K562 (cell line): ENCODE data around the gene DLK1. TPM values are rescaled to one million over a fixed set of nuclear protein-coding genes. Genes with fewer than 3 reads are reported as not detected.

Experiments used
- ATAC-seq: fragments of 200-7000 bp; cut with Tn5 transposase; 3 replicates; pipeline ENCODE4 v1.9.1; 2020; ENCODE audit warnings: moderate library complexity
- BruUV-seq: library from RNA; stranded (reverse); fragments of 400-500 nt; replicated peaks from 2 replicates; lab custom pipeline; 2021; lab: Mats Ljungman, UMichigan
- CTCF ChIA-PET: fragments of 300-600 bp; formaldehyde crosslinking; extraction: SDS; loops from one replicate; lab custom pipeline; 2021; ENCODE audit warnings: low intra/inter-chr PET ratio; lab: Yijun Ruan, JAX
- POLR2A ChIA-PET: fragments of 300-600, 350-650 bp; sonication (Branson Sonifier 250); formaldehyde crosslinking; extraction: SDS; loops from one replicate; lab custom pipeline; 2021; ENCODE audit warnings: antibody characterized with exemption, inconsistent platforms; lab: Yijun Ruan, JAX
- DNase-seq, 4 experiments: peaks; one replicate each; pipeline versions ENCODE4 v3.0.0 to v3.0.0-alpha.2; 2011 to 2018; ENCODE audit warnings: low spot score in 3 of 4, mixed read lengths in 3 of 4; ENCODE audit errors: extremely low read depth in 1 of 4
- FAIRE-seq: peaks from 2 replicates; lab custom pipeline; 2011; peaks lifted over from hg19 to GRCh38; lab: Jason Lieb, UNC
- H2AFZ ChIP-seq: 2 replicates; pipeline ENCODE4 v1.6.0; 2011; ENCODE audit warnings: low read depth, low read length, control low read depth, inconsistent platforms
- H3K27ac ChIP-seq: fragments of 200-600 bp; 3 replicates; pipeline ENCODE4 v1.8.0; 2011; ENCODE audit warnings: low read depth, mild to moderate bottlenecking, control low read depth, inconsistent platforms, low read length, moderate library complexity, mixed read lengths; ENCODE audit errors: extremely low read depth
- H3K27me3 ChIP-seq, 2 experiments: fragments of 300-600 bp in 1 of 2; 2 replicates in 1 of 2; 3 replicates in 1 of 2; pipeline versions ENCODE4 v1.6.0 to v1.8.0; 2011; ENCODE audit warnings: inconsistent platforms in 2 of 2, low read length in 2 of 2, mild to moderate bottlenecking in 1 of 2, mixed read lengths in 1 of 2, moderate library complexity in 1 of 2; ENCODE audit not compliant: control insufficient read depth in 2 of 2, insufficient read depth in 2 of 2
- H3K36me3 ChIP-seq: fragments of 300-600 bp; 3 replicates; pipeline ENCODE4 v1.8.0; 2011; ENCODE audit warnings: mild to moderate bottlenecking, low read length, inconsistent platforms; ENCODE audit not compliant: control insufficient read depth, insufficient read depth
- H3K4me1 ChIP-seq, 2 experiments: fragments of 200-600 bp in 1 of 2; replicated peaks in 1 of 2; 2 replicates in 1 of 2; 3 replicates in 1 of 2; pipeline versions ENCODE4 v1.5.1 to v1.8.0; 2011; ENCODE audit warnings: inconsistent platforms in 2 of 2, low read length in 2 of 2, mild to moderate bottlenecking in 1 of 2, mixed read lengths in 1 of 2, moderate library complexity in 1 of 2; ENCODE audit not compliant: control insufficient read depth in 2 of 2, insufficient read depth in 2 of 2
- H3K4me2 ChIP-seq: 2 replicates; pipeline ENCODE4 v1.6.1; 2011; ENCODE audit warnings: low read length, control low read depth, inconsistent platforms, mixed read lengths; ENCODE audit not compliant: insufficient read depth
- H3K4me3 ChIP-seq: fragments of 200-600 bp; sonication (generic), shearing (Covaris generic); 2 replicates; pipeline ENCODE4 v1.5.1; 2016; ENCODE audit warnings: control low read depth, inconsistent platforms
- H3K79me2 ChIP-seq: fragments of 200-600 bp; 3 replicates; pipeline ENCODE4 v1.8.0; 2011; ENCODE audit warnings: low read length, inconsistent platforms; ENCODE audit not compliant: control insufficient read depth, insufficient read depth
- H3K9ac ChIP-seq, 2 experiments: 2 replicates each; pipeline versions ENCODE4 v1.6.0 to v1.6.1; 2011; ENCODE audit warnings: low read depth in 2 of 2, low read length in 2 of 2, control low read depth in 1 of 2, inconsistent platforms in 1 of 2, mild to moderate bottlenecking in 1 of 2, mixed read lengths in 1 of 2; ENCODE audit not compliant: insufficient read depth in 1 of 2
- H3K9me1 ChIP-seq: one replicate; pipeline ENCODE4 v1.6.0; 2011; ENCODE audit warnings: inconsistent platforms, mild to moderate bottlenecking, low read length, moderate library complexity; ENCODE audit not compliant: control insufficient read depth, insufficient read depth
- H3K9me3 ChIP-seq: replicated peaks from 2 replicates; pipeline ENCODE4 v1.5.1; 2011; ENCODE audit warnings: low read depth, low read length, inconsistent platforms; ENCODE audit not compliant: control insufficient read depth, insufficient read depth
- H4K20me1 ChIP-seq: replicated peaks from 2 replicates; pipeline ENCODE4 v1.6.1; 2011; ENCODE audit warnings: low read length, inconsistent platforms, mixed read lengths; ENCODE audit not compliant: control insufficient read depth, insufficient read depth
- DDX20 ChIP-seq: fragments of 450-650 bp; IDR thresholded peaks from 2 replicates; pipeline ENCODE4 v1.6.1; 2016; ENCODE audit warnings: missing genetic modification characterization, low read depth, mild to moderate bottlenecking, missing compliant biosample characterization, moderate library complexity
- GABPA ChIP-seq: fragments of 200-800 bp; sonication (Bioruptor generic); conservative IDR thresholded peaks from 2 replicates; pipeline ENCODE4 v1.6.1; 2016; ENCODE audit warnings: low read depth, missing genetic modification characterization, missing compliant biosample characterization
- LCOR ChIP-seq: sonication (generic); formaldehyde crosslinking; IDR thresholded peaks from 2 replicates; pipeline ENCODE4 v1.8.0; 2022; ENCODE audit warnings: mild to moderate bottlenecking, missing genetic modification reagents
- ZFPM2 ChIP-seq: fragments of 250-450 bp; sonication (Bioruptor Pico); IDR thresholded peaks from 2 replicates; pipeline ENCODE4 v1.5.1; 2022; ENCODE audit warnings: mild to moderate bottlenecking
- ZSCAN32 ChIP-seq: fragments of 450-650 bp; formaldehyde crosslinking; IDR thresholded peaks from 2 replicates; pipeline ENCODE4 v1.4.0; 2020; ENCODE audit warnings: mild to moderate bottlenecking, moderate library complexity
- WGBS: fragments of 100-300 bp; shearing (Covaris generic); methylation state at CpG from one replicate; pipeline ENCODE4 v1.1.6; 2016; ENCODE audit warnings: low coverage, mixed read lengths; ENCODE audit not compliant: insufficient coverage; ENCODE audit errors: missing lambda C conversion rate; 5-methylcytosine and 5-hydroxymethylcytosine counted together
- in situ Hi-C: fragments of 300-500 bp; cut with MboI; formaldehyde crosslinking; loops from 4 replicates; pipeline ENCODE4 v1.15.0; 2018; ENCODE audit warnings: inconsistent platforms, mixed read lengths
- intact Hi-C: fragments of 100-400 bp; cut with micrococcal nuclease; formaldehyde crosslinking; loops from 2 replicates; pipeline ENCODE4 v1.14.2; 2022
- polyA plus RNA-seq, 8 experiments: library from polyadenylated mRNA; depleted of rRNA in 4 of 8; stranded (reverse) in 5 of 8; unstranded in 3 of 8; fragments of >200 nt; fragmentation: Nextera tagmentation in 2 of 8; fragmentation: Illumina TruSeq in 1 of 8; extraction: Ambion mirVana in 2 of 8; extraction: Trizol in 1 of 8; gene quantifications; 2 replicates each; pipeline versions ENCODE4 v1.2.1 to v1.2.3, GENCODE V29; 2011 to 2014; ENCODE audit warnings: inconsistent platforms in 1 of 8, missing spikeins in 1 of 8
- total RNA-seq, 7 experiments: library from RNA; depleted of rRNA in 6 of 7; stranded (reverse); fragments of >200 nt in 6 of 7; fragmentation: Illumina TruSeq in 2 of 7; extraction: Trizol in 2 of 7; gene quantifications; 2 replicates each; pipeline versions ENCODE4 v1.2.1 to v1.2.3, GENCODE V29; 2011 to 2021; ENCODE audit warnings: low replicate concordance in 1 of 7
- TF ChIP-seq, protein P1 (sequence below): sonication (generic); formaldehyde crosslinking; IDR thresholded peaks from 2 replicates; pipeline ENCODE4 v1.8.1; 2023; ENCODE audit warnings: mild to moderate bottlenecking, missing genetic modification reagents
- TF ChIP-seq, protein P2 (sequence below): fragments of 250-450 bp; sonication (Bioruptor Pico); IDR thresholded peaks from 2 replicates; pipeline ENCODE4 v1.4.0; 2020; ENCODE audit warnings: borderline replicate concordance
- TF ChIP-seq, protein P3 (sequence below): fragments of 250-450 bp; sonication (Bioruptor Pico); IDR thresholded peaks from 2 replicates; pipeline ENCODE4 v1.9.0; 2021; ENCODE audit warnings: mild to moderate bottlenecking
- TF ChIP-seq, protein P4 (sequence below), 3 experiments: fragments of 200-800 bp in 1 of 3; fragments of 250-450 bp in 1 of 3; fragments of 450-650 bp in 1 of 3; sonication (Bioruptor Pico) in 1 of 3; sonication (Bioruptor generic) in 1 of 3; formaldehyde crosslinking in 1 of 3; IDR thresholded peaks; 2 replicates each; pipeline versions ENCODE4 v1.6.1 to v1.8.0; 2016 to 2022; ENCODE audit warnings: mild to moderate bottlenecking in 2 of 3, missing genetic modification characterization in 2 of 3, missing compliant biosample characterization in 1 of 3, moderate library complexity in 1 of 3

The DLK1 gene
- total and polyA plus RNA-seq, 9 of the 15 experiments (the other 6 are each of a cell fraction or from before 2014, with no cell fraction given): 4.4 to 97.2 (median 15.3) TPM

DNA sequence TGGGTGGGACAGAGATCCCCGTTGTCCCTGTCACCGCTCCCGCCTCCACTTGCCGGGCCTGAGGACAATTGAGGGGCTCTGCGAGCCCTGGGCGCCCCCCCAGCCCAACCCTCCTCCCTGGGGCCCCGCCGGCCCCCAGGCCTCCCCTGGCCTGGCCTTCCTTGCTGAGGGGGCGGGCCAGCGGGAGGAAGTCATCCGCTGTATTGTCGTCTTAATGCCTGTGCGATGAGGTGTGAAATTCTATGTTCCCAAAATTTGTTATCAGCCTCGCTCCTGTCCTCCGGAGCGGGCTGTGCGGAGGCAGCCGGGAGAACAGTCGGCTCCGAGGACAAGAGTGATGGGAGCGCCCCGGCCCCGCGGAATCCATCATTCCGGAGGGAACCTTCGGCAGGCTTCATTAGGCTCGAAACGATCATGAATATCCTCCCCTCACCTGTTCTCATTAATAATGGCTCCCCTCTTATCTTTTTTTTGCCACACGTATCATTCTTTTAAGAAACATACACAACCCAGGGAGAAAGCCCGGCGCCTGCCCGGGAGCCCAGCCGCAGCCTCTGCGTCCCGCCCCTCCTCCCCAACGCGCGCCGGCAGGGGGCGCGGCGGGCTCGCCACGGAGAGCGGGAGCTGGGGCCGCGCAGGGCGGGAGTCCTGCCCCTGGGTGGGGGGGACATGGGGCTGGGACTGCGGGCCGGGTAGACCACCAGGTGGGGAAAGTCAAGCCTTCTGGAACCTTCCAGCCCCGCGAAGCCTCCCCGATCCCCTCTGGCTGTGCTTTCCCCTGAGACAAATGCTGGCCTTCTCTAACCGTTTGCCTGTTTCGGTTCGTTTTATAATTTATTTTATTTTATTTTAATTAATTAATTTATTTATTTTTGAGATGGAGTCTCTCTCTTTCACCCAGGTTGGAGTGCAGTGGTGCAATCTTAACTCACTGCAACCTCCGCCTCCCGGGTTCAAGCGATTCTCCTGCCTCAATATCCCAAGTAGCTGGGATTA lies 17.1 kb upstream of the DLK1 start:
- H3K79me2 ChIP-seq: no peaks in the 10 kb centered on the region
- no TSS peak for BruUV-seq
- no peak overlapping the region for H3K4me3 ChIP-seq
- DNase-seq: no peak
- no peak overlapping the region for H3K4me2 ChIP-seq
- H3K27me3 ChIP-seq: no peaks in the 10 kb centered on the region
- intact Hi-C loops (no loop called here), in situ Hi-C loops (no loop called here)
- H2AFZ ChIP-seq: no peak overlapping the region
- POLR2A ChIA-PET: no interaction called here
- H3K9me1 ChIP-seq: no peaks in the 10 kb centered on the region
- H3K9ac ChIP-seq: no peak overlapping the region
- no peak for FAIRE-seq
- peaks cover 0 to 57% of the 10 kb centered on the region in 2 experiments; a peak in 2 of 5 replicates for H3K4me1 ChIP-seq
- CTCF ChIA-PET: no interaction called here
- no peak overlapping the region for H3K27ac ChIP-seq
- no peak for ATAC-seq
- H3K9me3 ChIP-seq: no peaks in the 10 kb centered on the region
- H3K36me3 ChIP-seq: no peaks in the 10 kb centered on the region
- no peaks in the 10 kb centered on the region for H4K20me1 ChIP-seq
- WGBS: 96% methylated on average over 12 of the region's 59 CpGs
- TF ChIP-seq GABPA (tag): no peak
- TF ChIP-seq, protein P1, sequence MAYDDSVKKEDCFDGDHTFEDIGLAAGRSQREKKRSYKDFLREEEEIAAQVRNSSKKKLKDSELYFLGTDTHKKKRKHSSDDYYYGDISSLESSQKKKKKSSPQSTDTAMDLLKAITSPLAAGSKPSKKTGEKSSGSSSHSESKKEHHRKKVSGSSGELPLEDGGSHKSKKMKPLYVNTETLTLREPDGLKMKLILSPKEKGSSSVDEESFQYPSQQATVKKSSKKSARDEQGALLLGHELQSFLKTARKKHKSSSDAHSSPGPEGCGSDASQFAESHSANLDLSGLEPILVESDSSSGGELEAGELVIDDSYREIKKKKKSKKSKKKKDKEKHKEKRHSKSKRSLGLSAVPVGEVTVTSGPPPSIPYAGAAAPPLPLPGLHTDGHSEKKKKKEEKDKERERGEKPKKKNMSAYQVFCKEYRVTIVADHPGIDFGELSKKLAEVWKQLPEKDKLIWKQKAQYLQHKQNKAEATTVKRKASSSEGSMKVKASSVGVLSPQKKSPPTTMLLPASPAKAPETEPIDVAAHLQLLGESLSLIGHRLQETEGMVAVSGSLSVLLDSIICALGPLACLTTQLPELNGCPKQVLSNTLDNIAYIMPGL (CRISPR knock-in tag): no peak
- TF ChIP-seq, protein P2, sequence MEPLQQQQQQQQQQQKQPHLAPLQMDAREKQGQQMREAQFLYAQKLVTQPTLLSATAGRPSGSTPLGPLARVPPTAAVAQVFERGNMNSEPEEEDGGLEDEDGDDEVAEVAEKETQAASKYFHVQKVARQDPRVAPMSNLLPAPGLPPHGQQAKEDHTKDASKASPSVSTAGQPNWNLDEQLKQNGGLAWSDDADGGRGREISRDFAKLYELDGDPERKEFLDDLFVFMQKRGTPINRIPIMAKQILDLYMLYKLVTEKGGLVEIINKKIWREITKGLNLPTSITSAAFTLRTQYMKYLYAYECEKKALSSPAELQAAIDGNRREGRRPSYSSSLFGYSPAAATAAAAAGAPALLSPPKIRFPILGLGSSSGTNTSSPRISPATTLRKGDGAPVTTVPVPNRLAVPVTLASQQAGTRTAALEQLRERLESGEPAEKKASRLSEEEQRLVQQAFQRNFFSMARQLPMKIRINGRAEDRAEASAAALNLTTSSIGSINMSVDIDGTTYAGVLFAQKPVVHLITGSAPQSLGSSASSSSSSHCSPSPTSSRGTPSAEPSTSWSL (CRISPR knock-in tag): no peak
- TF ChIP-seq ZFPM2 (CRISPR knock-in tag): no peak
- TF ChIP-seq DDX20 (tag): no peak
- TF ChIP-seq, protein P3, sequence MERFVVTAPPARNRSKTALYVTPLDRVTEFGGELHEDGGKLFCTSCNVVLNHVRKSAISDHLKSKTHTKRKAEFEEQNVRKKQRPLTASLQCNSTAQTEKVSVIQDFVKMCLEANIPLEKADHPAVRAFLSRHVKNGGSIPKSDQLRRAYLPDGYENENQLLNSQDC: no peak
- no peak for TF ChIP-seq ZSCAN32
- TF ChIP-seq LCOR (CRISPR knock-in tag): no peak
- TF ChIP-seq, protein P4, sequence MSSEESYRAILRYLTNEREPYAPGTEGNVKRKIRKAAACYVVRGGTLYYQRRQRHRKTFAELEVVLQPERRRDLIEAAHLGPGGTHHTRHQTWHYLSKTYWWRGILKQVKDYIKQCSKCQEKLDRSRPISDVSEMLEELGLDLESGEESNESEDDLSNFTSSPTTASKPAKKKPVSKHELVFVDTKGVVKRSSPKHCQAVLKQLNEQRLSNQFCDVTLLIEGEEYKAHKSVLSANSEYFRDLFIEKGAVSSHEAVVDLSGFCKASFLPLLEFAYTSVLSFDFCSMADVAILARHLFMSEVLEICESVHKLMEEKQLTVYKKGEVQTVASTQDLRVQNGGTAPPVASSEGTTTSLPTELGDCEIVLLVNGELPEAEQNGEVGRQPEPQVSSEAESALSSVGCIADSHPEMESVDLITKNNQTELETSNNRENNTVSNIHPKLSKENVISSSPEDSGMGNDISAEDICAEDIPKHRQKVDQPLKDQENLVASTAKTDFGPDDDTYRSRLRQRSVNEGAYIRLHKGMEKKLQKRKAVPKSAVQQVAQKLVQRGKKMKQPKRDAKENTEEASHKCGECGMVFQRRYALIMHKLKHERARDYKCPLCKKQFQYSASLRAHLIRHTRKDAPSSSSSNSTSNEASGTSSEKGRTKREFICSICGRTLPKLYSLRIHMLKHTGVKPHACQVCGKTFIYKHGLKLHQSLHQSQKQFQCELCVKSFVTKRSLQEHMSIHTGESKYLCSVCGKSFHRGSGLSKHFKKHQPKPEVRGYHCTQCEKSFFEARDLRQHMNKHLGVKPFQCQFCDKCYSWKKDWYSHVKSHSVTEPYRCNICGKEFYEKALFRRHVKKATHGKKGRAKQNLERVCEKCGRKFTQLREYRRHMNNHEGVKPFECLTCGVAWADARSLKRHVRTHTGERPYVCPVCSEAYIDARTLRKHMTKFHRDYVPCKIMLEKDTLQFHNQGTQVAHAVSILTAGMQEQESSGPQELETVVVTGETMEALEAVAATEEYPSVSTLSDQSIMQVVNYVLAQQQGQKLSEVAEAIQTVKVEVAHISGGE (CRISPR knock-in tag; IDR thresholded peaks at IDR 0.05): no peak
